DND-41 (cell line): ENCODE data around the gene DSCAML1.

Experiments used
- EZH2 ChIP-seq: IDR thresholded peaks from 3 replicates; pipeline ENCODE4 v1.6.1; 2012; ENCODE audit warnings: borderline replicate concordance, low read depth, mild to moderate bottlenecking, moderate library complexity, low read length, inconsistent platforms; ENCODE audit not compliant: severe bottlenecking
- TF ChIP-seq, protein P1 (sequence below): IDR thresholded peaks from 2 replicates; pipeline ENCODE4 v1.5.1; 2012; ENCODE audit warnings: borderline replicate concordance, low read length, moderate library complexity, mild to moderate bottlenecking; ENCODE audit not compliant: poor library complexity, severe bottlenecking; ENCODE audit errors: extremely low read depth

DNA sequence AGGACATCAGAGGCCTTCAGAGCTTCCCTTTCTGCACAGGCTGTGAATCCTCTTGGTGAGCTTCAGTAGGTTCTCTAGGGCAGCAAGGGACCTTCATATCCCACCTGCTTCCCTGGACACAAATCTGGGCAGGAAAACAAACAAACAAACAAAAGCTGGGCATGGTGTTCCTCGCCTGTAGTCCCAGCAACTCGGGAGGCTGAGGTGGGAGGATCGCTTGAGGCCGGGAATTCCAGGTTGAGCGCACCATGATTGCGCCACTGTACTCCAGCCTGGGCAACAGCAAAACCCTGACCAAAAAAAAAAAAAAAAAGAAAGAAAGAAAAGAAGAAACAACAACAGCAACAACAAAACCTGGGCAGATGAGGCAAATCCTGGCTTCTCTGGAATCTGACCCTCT, 376.4 kb downstream of the DSCAML1 start:
- TF ChIP-seq, protein P1, sequence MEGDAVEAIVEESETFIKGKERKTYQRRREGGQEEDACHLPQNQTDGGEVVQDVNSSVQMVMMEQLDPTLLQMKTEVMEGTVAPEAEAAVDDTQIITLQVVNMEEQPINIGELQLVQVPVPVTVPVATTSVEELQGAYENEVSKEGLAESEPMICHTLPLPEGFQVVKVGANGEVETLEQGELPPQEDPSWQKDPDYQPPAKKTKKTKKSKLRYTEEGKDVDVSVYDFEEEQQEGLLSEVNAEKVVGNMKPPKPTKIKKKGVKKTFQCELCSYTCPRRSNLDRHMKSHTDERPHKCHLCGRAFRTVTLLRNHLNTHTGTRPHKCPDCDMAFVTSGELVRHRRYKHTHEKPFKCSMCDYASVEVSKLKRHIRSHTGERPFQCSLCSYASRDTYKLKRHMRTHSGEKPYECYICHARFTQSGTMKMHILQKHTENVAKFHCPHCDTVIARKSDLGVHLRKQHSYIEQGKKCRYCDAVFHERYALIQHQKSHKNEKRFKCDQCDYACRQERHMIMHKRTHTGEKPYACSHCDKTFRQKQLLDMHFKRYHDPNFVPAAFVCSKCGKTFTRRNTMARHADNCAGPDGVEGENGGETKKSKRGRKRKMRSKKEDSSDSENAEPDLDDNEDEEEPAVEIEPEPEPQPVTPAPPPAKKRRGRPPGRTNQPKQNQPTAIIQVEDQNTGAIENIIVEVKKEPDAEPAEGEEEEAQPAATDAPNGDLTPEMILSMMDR, result no peak
- no peak for TF ChIP-seq EZH2
